ENCODE results near the gene TADA2B. TPM values are rescaled to one million over a fixed set of nuclear protein-coding genes. Genes with fewer than 3 reads are reported as not detected.

Gene TADA2B
- total and polyA plus RNA-seq, 2 of the 4 experiments (the other 2 are of a cell fraction), result 6.1 to 8.6 TPM

- Histone ChIP-seq H2AK5ac (ENCODE audit: low read depth, low read length) (no peak overlapping the region), H4K5ac (ENCODE audit: low read depth, low read length) (no peak overlapping the region), H3K23ac (ENCODE audit: low read depth, low read length) (no peak overlapping the region), H3K36me3 (ENCODE audit: control insufficient read depth, insufficient read depth, low read length) (peaks cover 43% of the 10 kb centered on the region), H4K8ac (ENCODE audit: low read depth in 2 of 2, low read length in 2 of 2) (no peak overlapping the region), H3K9me3 (ENCODE audit: control insufficient read depth, insufficient read depth, low read length) (no peaks in the 10 kb centered on the region), H2BK20ac (ENCODE audit: low read depth, low read length) (no peak overlapping the region), H2AK9ac (replicated peaks; ENCODE audit: low read depth, low read length, poor library complexity) (no peak overlapping the region), H2BK5ac (ENCODE audit: low read depth, low read length, poor library complexity, severe bottlenecking) (no peak overlapping the region), H3K4me1 (ENCODE audit: control insufficient read depth, insufficient read depth, low read length) (peaks cover 2% of the 10 kb centered on the region; the same call in 1 of the 2 replicates), H3K9me1 (ENCODE audit: insufficient read depth, low read length) (no peaks in the 10 kb centered on the region), H3K14ac (replicated peaks; ENCODE audit: low read depth, low read length) (no peak overlapping the region), H3K4me2 (ENCODE audit: low read depth, low read length) (no peak overlapping the region), H2AFZ (replicated peaks; ENCODE audit: low read length, poor library complexity) (no peak overlapping the region), H3K27me3 (ENCODE audit: control insufficient read depth, insufficient read depth, low read length) (no peaks in the 10 kb centered on the region), H2BK15ac (ENCODE audit: low read depth, low read length) (no peak overlapping the region), H3K27ac (ENCODE audit: insufficient read depth, low read length) (no peak overlapping the region), H4K20me1 (ENCODE audit: insufficient read depth, low read length) (no peaks in the 10 kb centered on the region), H3K56ac (ENCODE audit: extremely low read depth, insufficient read depth, low read length) (no peak overlapping the region), H3K4ac (ENCODE audit: low read depth, low read length) (no peak overlapping the region), H3K18ac (ENCODE audit: low read depth, low read length) (no peak overlapping the region), H4K91ac (ENCODE audit: insufficient read depth, low read depth, low read length) (no peak overlapping the region), H3K4me3 (ENCODE audit: insufficient read depth, low read depth, low read length) (no peak overlapping the region), H3K9ac (ENCODE audit: low read depth, low read length) (no peak overlapping the region), H3K79me1 (ENCODE audit: low read depth in 1 of 2, low read length in 2 of 2) (peaks cover 12 to 34% of the 10 kb centered on the region in 2 experiments; a peak in 3 of 4 replicates), H2BK120ac (ENCODE audit: low read depth, low read length) (no peak overlapping the region)
- DNase-seq, result no peak
- TF ChIP-seq RCOR1 (IDR thresholded peaks at IDR 0.05; ENCODE audit: insufficient replicate concordance, low read length) (no peak), BHLHE40 (IDR thresholded peaks at IDR 0.05; ENCODE audit: low read depth, low read length) (no peak), RFX5 (IDR thresholded peaks at IDR 0.05; ENCODE audit: low read depth, low read length) (no peak)
- ChIA-PET POLR2A (ENCODE audit: unreplicated experiment) (no interaction called here), CTCF (no interaction called here)
- no peak for ATAC-seq (ENCODE audit: low read depth)
- no CpG with 5 or more reads among the region's 4 CpGs for WGBS, 2 experiments (ENCODE audit: extremely low coverage in 2 of 2, insufficient read length in 1 of 2)
- BruUV-seq (replicated peaks), result no TSS peak
- in situ Hi-C loops (cut with MboI; ENCODE audit: low sequenced_read_pairs) (no loop called here), intact Hi-C loops (cut with micrococcal nuclease) (no loop called here), dilution Hi-C loops (cut with HindIII; ENCODE audit: low sequenced_read_pairs, unreplicated experiment) (no loop called here)
Measured at GRCh38 chr4:7005571-7005970, 37.6 kb upstream of the TADA2B start.

Data from IMR-90 (cell line).